Left hindlimb (tissue), 1 donor: ENCODE results near the gene ZNF407.

Experiments
- DNase-seq: peaks from one replicate; pipeline ENCODE4 v3.0.0-alpha.2; 2018

ZNF407 gene

GRCh38 chr18:74982946-74983635, 385.4 kb downstream of the ZNF407 start:
- no peak for DNase-seq

GRCh38 chr18:74989134-74989533, 391.5 kb downstream of the ZNF407 start:
- DNase-seq: no peak

GRCh38 chr18:74990563-74991081, 393.0 kb downstream of the ZNF407 start:
- no peak for DNase-seq

- DNase-seq: no peak
Observed at GRCh38 chr18:74994502-74995418, 397.1 kb downstream of the ZNF407 start.

GRCh38 chr18:74995419-74995736, 397.7 kb downstream of the ZNF407 start:
- no peak for DNase-seq

- DNase-seq: no peak
Observed at GRCh38 chr18:74996055-74996454, 398.4 kb downstream of the ZNF407 start.

GRCh38 chr18:74996996-74997395, 399.3 kb downstream of the ZNF407 start:
- DNase-seq: no peak

- no peak for DNase-seq
Observed at GRCh38 chr18:75000920-75001319, 403.2 kb downstream of the ZNF407 start.

GRCh38 chr18:75003039-75003438, 405.4 kb downstream of the ZNF407 start:
- no peak for DNase-seq

- DNase-seq: no peak
Observed at GRCh38 chr18:75003764-75004690, 406.4 kb downstream of the ZNF407 start.

- no peak for DNase-seq
Observed at GRCh38 chr18:75005626-75006025, 408.0 kb downstream of the ZNF407 start.

- DNase-seq: no peak
Observed at GRCh38 chr18:75008186-75008585, 410.5 kb downstream of the ZNF407 start.

- no peak for DNase-seq
Observed at GRCh38 chr18:75009296-75009695, 411.6 kb downstream of the ZNF407 start.

GRCh38 chr18:75009878-75010277, 412.2 kb downstream of the ZNF407 start:
- DNase-seq: no peak

GRCh38 chr18:75010278-75010677, 412.6 kb downstream of the ZNF407 start:
- no peak for DNase-seq

- no peak for DNase-seq
Observed at GRCh38 chr18:75010689-75011088, 413.0 kb downstream of the ZNF407 start.

GRCh38 chr18:75016025-75016717, 418.5 kb downstream of the ZNF407 start:
- DNase-seq: no peak

- no peak for DNase-seq
Observed at GRCh38 chr18:75023473-75023872, 425.8 kb downstream of the ZNF407 start.

GRCh38 chr18:75024871-75025270, 427.2 kb downstream of the ZNF407 start:
- no peak for DNase-seq

- DNase-seq: no peak
Observed at GRCh38 chr18:75025573-75025972, 427.9 kb downstream of the ZNF407 start.

- no peak for DNase-seq
Observed at GRCh38 chr18:75029481-75029880, 431.8 kb downstream of the ZNF407 start.

- no peak for DNase-seq
Observed at GRCh38 chr18:75031717-75032317, 434.1 kb downstream of the ZNF407 start.
